Stimulated activated CD8-positive, alpha-beta memory T cell treated with anti-CD3 and anti-CD28 coated beads, Interleukin-4, amount 100 ng/mL, for 4 hours (primary cell): Measurements from ENCODE around the gene NOL4L.

Source experiments
- DNase-seq, 2 donors: peaks; one replicate each; pipeline ENCODE4 v3.0.0-alpha.2; 2020; ENCODE audit warnings: low read depth in 2 of 2, low spot score in 1 of 2

Gene NOL4L

GRCh38 chr20:32543570-32544259 is 41.4 kb downstream of the NOL4L start:
- no peak for DNase-seq

- no peak for DNase-seq
These were observed 42.9 kb downstream of the NOL4L start for GRCh38 chr20:32542259-32542615.

GRCh38 chr20:32541323-32542258 is 43.5 kb downstream of the NOL4L start:
- no peak for DNase-seq

GRCh38 chr20:32539817-32540675 is 45.1 kb downstream of the NOL4L start:
- peak in 1 of 2 donors; percentile 34 for DNase-seq

GRCh38 chr20:32539026-32539816 is 45.9 kb downstream of the NOL4L start:
- no peak for DNase-seq

GRCh38 chr20:32538526-32538939 is 46.6 kb downstream of the NOL4L start:
- no peak for DNase-seq

- DNase-seq, result no peak
These were observed 47.2 kb downstream of the NOL4L start for GRCh38 chr20:32537657-32538525.

- DNase-seq, result no peak
These were observed 48.1 kb downstream of the NOL4L start for GRCh38 chr20:32536851-32537656.

GRCh38 chr20:32535953-32536823 is 48.9 kb downstream of the NOL4L start:
- peak in 1 of 2 donors; percentile 51 for DNase-seq

- no peak for DNase-seq
These were observed 49.7 kb downstream of the NOL4L start for GRCh38 chr20:32535316-32535952.

- DNase-seq, result peak in 1 of 2 donors; percentile 59
These were observed 50.4 kb downstream of the NOL4L start for GRCh38 chr20:32534661-32535240.

GRCh38 chr20:32533732-32534131 is 51.4 kb downstream of the NOL4L start:
- no peak for DNase-seq

GRCh38 chr20:32532246-32532645 is 52.9 kb downstream of the NOL4L start:
- no peak for DNase-seq

- no peak for DNase-seq
These were observed 56.0 kb downstream of the NOL4L start for GRCh38 chr20:32528905-32529670.

- DNase-seq, result no peak
These were observed 56.8 kb downstream of the NOL4L start for GRCh38 chr20:32528171-32528891.
